Central memory CD8-positive, alpha-beta T cell (primary cell): ENCODE data around the gene RNASE13.
"Not testable (repeated sequence)": the region's sequence is repeated elsewhere in the genome, so short reads cannot be mapped to it uniquely, and the experiment has no call there.

Experiments used
- ATAC-seq: fragments of 150-1000 bp; cut with Tn5 transposase; replicated peaks from 2 replicates; pipeline ENCODE4 v1.10.0; 2022; ENCODE audit warnings: mild to moderate bottlenecking, moderate FRiP score, moderate number of reproducible peaks; ENCODE audit not compliant: poor library complexity, severe bottlenecking; ENCODE audit errors: extremely low read depth
- DNase-seq, 2 donors: peaks; one replicate each; pipeline ENCODE4 v3.0.0; 2021; ENCODE audit warnings: low spot score in 2 of 2
- H3K27ac Mint-ChIP-seq: one replicate; pipeline ENCODE4 v1.8.0; 2022; ENCODE audit warnings: low read depth, mild to moderate bottlenecking, moderate library complexity, mixed read lengths
- H3K27me3 Mint-ChIP-seq: one replicate; pipeline ENCODE4 v1.8.0; 2022; ENCODE audit warnings: mixed read lengths
- H3K36me3 Mint-ChIP-seq: one replicate; pipeline ENCODE4 v1.8.0; 2022; ENCODE audit warnings: mild to moderate bottlenecking, moderate library complexity, mixed read lengths; ENCODE audit not compliant: insufficient read depth
- H3K4me1 Mint-ChIP-seq: one replicate; pipeline ENCODE4 v1.8.0; 2022; ENCODE audit warnings: mixed read lengths
- H3K4me3 Mint-ChIP-seq: one replicate; pipeline ENCODE4 v1.8.0; 2022; ENCODE audit warnings: mild to moderate bottlenecking, moderate library complexity, mixed read lengths
- H3K9me3 Mint-ChIP-seq: one replicate; pipeline ENCODE4 v1.8.0; 2022; ENCODE audit warnings: mixed read lengths

Gene RNASE13

DNA sequence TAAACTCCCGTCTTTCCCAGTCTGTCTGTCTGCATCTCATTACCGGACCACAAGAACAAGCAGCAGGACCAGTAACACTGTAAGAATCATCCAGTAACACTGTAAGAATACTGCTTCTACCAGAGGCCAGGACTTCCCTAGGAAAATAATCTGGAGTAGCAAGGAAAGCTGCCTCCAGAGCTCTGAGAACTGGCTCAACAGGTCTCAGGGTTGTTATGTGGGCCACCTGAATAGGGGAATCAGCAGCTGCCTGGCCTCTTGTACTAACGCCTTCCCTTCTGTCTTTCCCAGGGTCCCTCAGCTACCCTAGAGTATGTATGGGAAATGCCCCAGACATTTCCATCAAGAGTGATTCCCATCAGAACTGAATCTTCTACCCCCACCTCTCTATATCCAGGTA is 36.5 kb downstream of the RNASE13 start:
- ATAC-seq (no peak), DNase-seq (no peak)
- Mint-ChIP-seq H3K36me3 (peaks cover 39% of the 10 kb centered on the region), H3K4me1 (peaks cover 5% of the 10 kb centered on the region), H3K27ac (no peak overlapping the region), H3K27me3 (no peaks in the 10 kb centered on the region), H3K4me3 (no peak overlapping the region), H3K9me3 (no peaks in the 10 kb centered on the region)

DNA sequence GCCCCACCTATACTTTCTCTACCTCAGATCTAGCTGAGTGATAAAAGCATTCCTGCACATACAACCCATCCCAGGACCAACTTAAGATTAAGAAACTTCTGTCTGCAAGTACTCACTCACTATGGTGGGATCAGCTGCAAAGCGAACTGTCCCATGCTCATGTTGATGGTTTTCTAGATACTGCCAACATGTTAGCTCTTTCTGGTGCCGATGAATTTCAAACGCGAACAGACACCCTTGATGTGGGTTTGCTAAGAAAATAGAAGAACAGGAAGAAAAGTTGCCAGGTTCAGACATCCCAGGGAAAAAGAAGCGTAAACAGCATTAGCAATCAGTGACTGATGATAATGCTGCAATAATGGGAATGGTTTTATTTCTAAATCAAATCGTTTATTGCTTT is 37.0 kb downstream of the RNASE13 start:
- no peak overlapping the region for H3K27ac Mint-ChIP-seq
- no peaks in the 10 kb centered on the region for H3K9me3 Mint-ChIP-seq
- peaks cover 41% of the 10 kb centered on the region for H3K36me3 Mint-ChIP-seq
- DNase-seq = no peak
- ATAC-seq = no peak
- no peaks in the 10 kb centered on the region for H3K27me3 Mint-ChIP-seq
- peaks cover 5% of the 10 kb centered on the region for H3K4me1 Mint-ChIP-seq
- H3K4me3 Mint-ChIP-seq = no peak overlapping the region

DNA sequence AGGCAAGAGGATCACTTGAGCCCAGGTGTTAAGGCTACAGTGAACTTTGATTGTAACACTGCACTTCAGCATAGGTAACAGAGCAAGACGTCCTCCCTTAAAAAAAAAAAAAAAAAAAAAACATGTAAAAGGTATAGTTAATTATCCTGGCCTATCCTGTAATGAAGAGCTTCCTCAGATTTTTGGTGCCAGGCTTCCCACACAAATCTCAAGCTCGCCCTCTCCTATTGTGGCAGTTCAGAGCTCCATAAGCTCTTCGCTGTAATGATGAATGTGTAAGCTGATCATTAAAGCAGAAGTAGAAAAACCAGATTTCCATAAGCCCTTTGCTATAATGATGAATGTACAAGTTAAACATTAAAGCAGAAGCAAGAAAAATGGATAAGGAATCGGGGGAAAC is 37.5 kb downstream of the RNASE13 start:
- Mint-ChIP-seq H3K4me3 (no peak overlapping the region), H3K9me3 (no peaks in the 10 kb centered on the region), H3K4me1 (peaks cover 5% of the 10 kb centered on the region), H3K27ac (no peak overlapping the region), H3K36me3 (peaks cover 45% of the 10 kb centered on the region), H3K27me3 (no peaks in the 10 kb centered on the region)
- DNase-seq (no peak), ATAC-seq (no peak)

DNA sequence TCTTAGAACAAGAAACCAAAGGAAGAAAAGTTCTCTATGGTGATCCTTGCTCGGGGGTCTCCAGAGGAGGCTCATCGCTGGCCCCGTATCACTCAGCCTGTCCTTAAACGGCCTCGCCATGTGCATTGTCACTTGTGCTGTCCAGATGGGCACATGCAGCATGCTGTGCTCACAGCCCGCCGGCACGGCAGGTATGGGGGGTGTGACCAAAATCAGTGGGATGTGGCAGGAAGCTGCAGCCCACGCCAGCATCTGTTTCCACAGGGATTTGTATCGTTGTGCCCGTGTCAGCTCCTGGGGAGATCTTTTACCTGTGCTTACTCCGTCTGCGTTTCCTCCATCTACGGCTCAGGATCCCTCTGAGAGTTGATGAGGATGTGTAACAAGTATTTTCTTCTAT is 38.1 kb downstream of the RNASE13 start:
- no peak for ATAC-seq
- H3K27ac Mint-ChIP-seq = no peak overlapping the region
- no peaks in the 10 kb centered on the region for H3K9me3 Mint-ChIP-seq

DNA sequence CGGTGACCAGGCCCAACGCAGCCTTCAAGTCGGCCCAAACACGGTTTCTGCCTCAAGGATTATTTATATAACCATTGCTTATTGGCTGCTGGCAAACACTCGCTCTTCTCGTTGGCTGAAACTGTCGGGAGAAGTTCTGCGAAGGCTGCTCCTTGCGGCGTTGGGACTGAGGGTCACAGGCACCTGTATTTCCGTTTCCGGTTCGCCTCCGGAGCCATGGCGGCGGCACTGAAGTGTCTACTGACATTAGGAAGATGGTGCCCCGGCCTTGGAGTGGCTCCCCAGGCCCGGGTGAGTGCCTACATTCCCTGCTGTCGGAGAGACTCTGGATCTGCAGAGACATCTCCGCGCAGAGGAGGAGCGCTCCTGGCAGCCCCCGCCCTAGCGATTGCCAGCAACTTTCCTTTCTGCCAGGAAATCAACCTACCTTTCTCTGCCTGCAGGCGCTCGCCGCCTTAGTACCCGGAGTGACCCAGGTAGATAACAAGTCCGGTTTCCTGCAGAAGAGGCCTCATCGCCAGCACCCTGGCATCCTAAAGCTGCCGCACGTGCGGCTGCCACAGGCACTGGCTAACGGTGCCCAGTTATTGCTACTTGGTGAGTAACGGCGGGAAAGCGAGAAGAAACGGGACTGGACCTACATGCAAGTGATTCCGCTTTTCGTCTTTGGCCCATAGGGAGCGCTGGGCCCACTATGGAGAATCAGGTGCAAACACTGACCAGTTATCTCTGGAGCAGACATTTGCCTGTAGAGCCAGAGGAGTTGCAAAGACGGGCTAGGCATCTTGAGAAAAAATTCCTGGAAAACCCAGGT is 44.6 kb downstream of the RNASE13 start, which contains the start of gene METTL17:
Gene METTL17 (plus strand): TSS at position 194 of the 814 bp plus-strand sequence. CDS start 23 bp downstream, at position 217.
- no peaks in the 10 kb centered on the region for H3K9me3 Mint-ChIP-seq
- ATAC-seq (peak; percentile 92), DNase-seq (peak; percentile 64 to 70)
- H3K27ac Mint-ChIP-seq = peak within 1 kb of the TSS; percentile 92
- peaks cover 6% of the 10 kb centered on the region for H3K27me3 Mint-ChIP-seq
- H3K4me3 Mint-ChIP-seq = peak within 1 kb of the TSS; percentile 93
- H3K36me3 Mint-ChIP-seq = peaks cover 35% of the 10 kb centered on the region
- peaks cover 29% of the 10 kb centered on the region for H3K4me1 Mint-ChIP-seq

More for the DNA sequence above, 38.1 kb downstream of the RNASE13 start:
- no peak overlapping the region for H3K4me3 Mint-ChIP-seq
- no peak for DNase-seq
- H3K36me3 Mint-ChIP-seq = peaks cover 48% of the 10 kb centered on the region
- no peaks in the 10 kb centered on the region for H3K27me3 Mint-ChIP-seq
- peaks cover 11% of the 10 kb centered on the region for H3K4me1 Mint-ChIP-seq

DNA sequence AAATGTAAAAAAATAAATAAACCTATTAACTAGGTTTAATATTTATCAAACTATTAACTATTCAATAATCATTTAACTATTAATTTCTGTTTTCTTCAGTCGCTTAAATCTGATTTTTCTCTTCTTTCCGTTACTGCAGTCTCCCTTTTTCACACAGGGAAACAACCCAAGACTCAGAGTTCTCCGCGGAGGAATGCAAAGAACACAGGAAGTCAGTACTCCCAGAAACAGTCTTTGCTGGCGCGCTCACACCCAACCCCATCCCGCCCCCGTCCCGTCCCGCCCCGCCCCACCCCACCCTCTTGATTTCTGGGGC is 45.2 kb downstream of the RNASE13 start:
- no peak for ATAC-seq
- peaks cover 10% of the 10 kb centered on the region for H3K27me3 Mint-ChIP-seq
- H3K9me3 Mint-ChIP-seq = no peaks in the 10 kb centered on the region
- peak overlapping the region; percentile 93 for H3K4me3 Mint-ChIP-seq
- H3K36me3 Mint-ChIP-seq = peaks cover 29% of the 10 kb centered on the region
- H3K27ac Mint-ChIP-seq = peak overlapping the region; percentile 92
- H3K4me1 Mint-ChIP-seq = peaks cover 29% of the 10 kb centered on the region
- no peak for DNase-seq

DNA sequence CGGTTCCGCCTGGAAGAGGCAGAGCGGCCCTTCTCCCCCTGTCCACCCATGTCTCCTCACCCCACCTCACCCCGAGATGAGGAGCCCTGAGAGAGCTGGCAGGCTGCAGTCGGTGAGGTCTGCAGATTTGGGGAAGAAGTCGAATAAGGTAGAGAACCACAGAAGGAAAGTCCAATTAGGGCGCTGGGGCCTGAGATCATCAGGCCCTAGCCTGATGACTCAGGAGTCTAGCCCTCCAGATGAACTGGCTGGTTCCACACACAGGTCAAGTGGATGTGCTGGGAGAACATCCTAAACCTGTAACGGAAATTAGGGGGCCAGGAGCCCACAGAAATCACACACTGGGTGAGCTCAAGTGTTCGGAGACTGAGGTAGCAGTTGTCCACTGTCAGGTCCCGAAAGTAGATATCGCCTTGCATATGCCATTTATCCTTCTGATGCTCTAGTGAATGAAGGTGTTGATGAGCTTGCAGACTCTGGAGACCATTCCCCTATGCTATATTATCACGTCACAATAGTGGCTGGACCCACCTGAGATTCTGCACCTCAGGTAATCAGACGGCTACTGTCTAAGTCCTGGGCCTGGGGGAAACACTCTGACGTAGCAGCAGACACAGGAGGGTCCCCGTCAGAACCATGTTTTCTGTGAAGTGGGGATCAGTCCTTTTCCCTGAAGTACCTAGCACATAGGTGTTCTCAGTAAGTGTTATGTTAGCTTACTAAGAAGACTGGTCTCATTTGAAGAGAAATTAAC is 45.7 kb downstream of the RNASE13 start:
- peaks cover 24% of the 10 kb centered on the region for H3K36me3 Mint-ChIP-seq
- ATAC-seq (no peak), DNase-seq (no peak)
- peaks cover 10% of the 10 kb centered on the region for H3K27me3 Mint-ChIP-seq
- peaks cover 27% of the 10 kb centered on the region for H3K4me1 Mint-ChIP-seq
- H3K27ac Mint-ChIP-seq = no peak overlapping the region
- no peaks in the 10 kb centered on the region for H3K9me3 Mint-ChIP-seq
- peak overlapping the region; percentile 93 for H3K4me3 Mint-ChIP-seq

DNA sequence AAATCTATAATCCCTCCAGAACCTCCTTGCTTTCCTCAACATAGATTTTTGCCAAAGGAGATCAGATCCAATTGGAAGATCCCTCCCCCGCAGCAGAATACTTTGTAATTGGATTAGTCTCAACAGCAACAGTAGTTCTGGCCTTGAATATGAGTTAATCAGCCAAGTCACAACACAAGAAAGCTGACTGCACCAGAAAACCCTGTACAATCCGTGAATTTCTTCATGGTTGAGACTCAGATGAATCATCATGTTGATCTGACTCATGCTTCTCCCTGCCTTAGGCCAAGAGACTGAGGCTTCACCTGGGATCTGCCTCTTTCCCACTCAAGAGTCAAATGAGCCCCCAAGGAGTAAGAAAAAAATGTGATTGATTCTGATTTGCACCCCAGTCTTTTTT is 47.8 kb downstream of the RNASE13 start:
- no peaks in the 10 kb centered on the region for H3K9me3 Mint-ChIP-seq
- H3K27me3 Mint-ChIP-seq = peaks cover 20% of the 10 kb centered on the region

DNA sequence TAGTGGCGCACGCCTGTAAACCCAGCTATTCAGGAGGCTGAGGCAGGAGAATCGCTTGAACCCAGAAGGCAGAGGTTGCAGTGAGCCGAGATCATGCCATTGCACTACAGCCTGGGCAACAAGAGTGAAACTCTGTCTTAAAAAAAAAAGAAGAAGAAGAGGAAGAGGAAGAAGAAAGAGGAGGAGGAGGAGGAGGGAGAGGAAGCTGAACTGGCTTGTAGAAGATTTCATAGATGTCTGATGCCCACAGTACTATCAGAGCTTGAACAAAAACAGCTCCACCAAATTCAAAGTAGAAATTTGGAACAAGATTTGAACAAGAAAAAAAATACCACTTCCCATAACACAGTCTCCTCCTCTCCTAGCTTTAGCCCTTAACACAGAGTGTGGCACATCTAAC is 49.0 kb downstream of the RNASE13 start:
- H3K36me3 Mint-ChIP-seq, H3K9me3 Mint-ChIP-seq, H3K27ac Mint-ChIP-seq, H3K4me1 Mint-ChIP-seq, H3K4me3 Mint-ChIP-seq, ATAC-seq, DNase-seq: not testable (repeated sequence)
- H3K27me3 Mint-ChIP-seq = peaks cover 23% of the 10 kb centered on the region

More for the DNA sequence above, 47.8 kb downstream of the RNASE13 start:
- H3K4me1 Mint-ChIP-seq = peaks cover 21% of the 10 kb centered on the region
- no peak overlapping the region for H3K27ac Mint-ChIP-seq
- H3K36me3 Mint-ChIP-seq = peaks cover 13% of the 10 kb centered on the region
- DNase-seq = no peak
- no peak overlapping the region for H3K4me3 Mint-ChIP-seq
- no peak for ATAC-seq
